H1 (cell line): ENCODE measurements around the gene IARS2. TPM values are rescaled to one million over a fixed set of nuclear protein-coding genes. Genes with fewer than 3 reads are reported as not detected.
A peak's percentile ranks its signal among the peaks of the same experiment; 100 is the strongest.

Experiments used
- CTCF ChIA-PET: fragments of 300-600 bp; sonication (Branson Sonifier 250); formaldehyde crosslinking; loops from one replicate; lab custom pipeline; 2021; ENCODE audit not compliant: partially characterized antibody; lab: Charles Lee
- POLR2A ChIA-PET: fragments of 300-600 bp; sonication (Branson Sonifier 250); formaldehyde crosslinking; loops from one replicate; lab custom pipeline; 2021; ENCODE audit warnings: inconsistent platforms; ENCODE audit not compliant: partially characterized antibody; lab: Charles Lee
- DNase-seq, 2 experiments: peaks; one replicate each; pipeline versions ENCODE4 v3.0.0 to v3.0.0-alpha.2; 2010 to 2022; ENCODE audit warnings: low spot score in 2 of 2, low read depth in 1 of 2, mixed read lengths in 1 of 2
- FAIRE-seq: peaks from 2 replicates; lab custom pipeline; 2011; peaks lifted over from hg19 to GRCh38; lab: Jason Lieb, UNC
- H2AFZ ChIP-seq: 2 replicates; pipeline ENCODE4 v1.8.1; 2012; ENCODE audit warnings: low read length, inconsistent platforms
- H2AK5ac ChIP-seq: 2 replicates; pipeline ENCODE4 v1.6.1; 2013; ENCODE audit warnings: low read depth, low read length
- H2BK120ac ChIP-seq: replicated peaks from 2 replicates; pipeline ENCODE3; 2013; ENCODE audit warnings: low read depth, low read length, inconsistent platforms
- H2BK12ac ChIP-seq: 2 replicates; pipeline ENCODE4 v1.6.1; 2013; ENCODE audit warnings: low read depth, low read length
- H2BK15ac ChIP-seq: 2 replicates; pipeline ENCODE4 v1.6.1; 2013; ENCODE audit warnings: low read length
- H2BK20ac ChIP-seq: 2 replicates; pipeline ENCODE4 v1.6.1; 2013; ENCODE audit warnings: low read length
- H2BK5ac ChIP-seq: 2 replicates; pipeline ENCODE4 v1.6.1; 2013; ENCODE audit warnings: low read depth, low read length
- H3K14ac ChIP-seq: 2 replicates; pipeline ENCODE4 v1.6.1; 2013; ENCODE audit warnings: inconsistent platforms; ENCODE audit not compliant: insufficient read length
- H3K18ac ChIP-seq: 2 replicates; pipeline ENCODE4 v1.6.1; 2013; ENCODE audit warnings: low read length; ENCODE audit errors: extremely low read depth
- H3K23ac ChIP-seq: 2 replicates; pipeline ENCODE4 v1.6.1; 2013; ENCODE audit warnings: inconsistent platforms; ENCODE audit not compliant: insufficient read length
- H3K23me2 ChIP-seq: 2 replicates; pipeline ENCODE4 v1.6.1; 2013; ENCODE audit warnings: low read depth, low read length
- H3K27ac ChIP-seq: 2 replicates; pipeline ENCODE4 v1.6.1; 2011; ENCODE audit warnings: low read depth, low read length, inconsistent platforms
- H3K27me3 ChIP-seq, 4 experiments: replicated peaks in 1 of 4; 1 replicate in 1 of 4; 2 replicates in 3 of 4; pipeline versions ENCODE4 v1.6.1 to v1.8.1; 2011 to 2013; ENCODE audit warnings: low read length in 3 of 4, mild to moderate bottlenecking in 3 of 4, inconsistent platforms in 2 of 4, mixed read lengths in 2 of 4, moderate library complexity in 1 of 4; ENCODE audit not compliant: control insufficient read depth in 3 of 4, insufficient read depth in 3 of 4; ENCODE audit errors: extremely low read depth in 1 of 4
- H3K36me3 ChIP-seq, 4 experiments: 2 replicates each; pipeline versions ENCODE4 v1.6.1 to v1.8.1; 2011 to 2013; ENCODE audit warnings: mild to moderate bottlenecking in 4 of 4, low read length in 3 of 4, moderate library complexity in 2 of 4, control low read depth in 1 of 4, inconsistent platforms in 1 of 4; ENCODE audit not compliant: insufficient read depth in 4 of 4, control insufficient read depth in 2 of 4
- H3K4ac ChIP-seq: replicated peaks from 2 replicates; pipeline ENCODE3; 2013; ENCODE audit warnings: low read length, low read depth, mixed read lengths, inconsistent platforms; ENCODE audit not compliant: insufficient read length
- H3K4me1 ChIP-seq, 4 experiments: replicated peaks in 1 of 4; 1 replicate in 1 of 4; 2 replicates in 3 of 4; pipeline versions ENCODE4 v1.6.1 to v1.8.1; 2011 to 2013; ENCODE audit warnings: low read length in 3 of 4, inconsistent platforms in 2 of 4, mixed read lengths in 1 of 4; ENCODE audit not compliant: insufficient read depth in 4 of 4, control insufficient read depth in 3 of 4
- H3K4me2 ChIP-seq, 2 experiments: 2 replicates each; pipeline versions ENCODE4 v1.6.1 to v1.8.1; 2011 to 2013; ENCODE audit warnings: low read depth in 2 of 2, low read length in 2 of 2, control low read depth in 1 of 2, inconsistent platforms in 1 of 2, mild to moderate bottlenecking in 1 of 2; ENCODE audit not compliant: insufficient read depth in 1 of 2
- H3K4me3 ChIP-seq, 4 experiments: fragments of 200-600, 300-600 bp in 1 of 4; sonication (generic), shearing (Covaris generic), sonication (Bioruptor Twin) in 1 of 4; 2 replicates each; pipeline versions ENCODE4 v1.5.1 to v1.8.1; 2011 to 2016; ENCODE audit warnings: low read length in 4 of 4, low read depth in 3 of 4, control low read depth in 2 of 4, inconsistent platforms in 2 of 4, mild to moderate bottlenecking in 2 of 4, mixed read lengths in 1 of 4, moderate library complexity in 1 of 4; ENCODE audit not compliant: insufficient read depth in 2 of 4; ENCODE audit errors: extremely low read depth in 1 of 4
- H3K56ac ChIP-seq: replicated peaks from 2 replicates; pipeline ENCODE3; 2013; ENCODE audit warnings: low read depth, mild to moderate bottlenecking, mixed read lengths, low read length, inconsistent platforms; ENCODE audit not compliant: insufficient read length
- H3K79me1 ChIP-seq: 2 replicates; pipeline ENCODE4 v1.6.1; 2013; ENCODE audit warnings: low read depth, low read length, control low read depth
- H3K79me2 ChIP-seq, 2 experiments: 2 replicates each; pipeline versions ENCODE4 v1.6.1 to v1.8.1; 2012 to 2013; ENCODE audit warnings: low read length in 2 of 2, mild to moderate bottlenecking in 2 of 2, inconsistent platforms in 1 of 2; ENCODE audit not compliant: insufficient read depth in 2 of 2, control insufficient read depth in 1 of 2
- H3K9ac ChIP-seq, 4 experiments: replicated peaks in 1 of 4; 1 replicate in 1 of 4; 2 replicates in 3 of 4; pipeline versions ENCODE4 v1.6.1 to v1.8.1; 2011 to 2013; ENCODE audit warnings: low read depth in 3 of 4, low read length in 3 of 4, control low read depth in 2 of 4, mild to moderate bottlenecking in 2 of 4, moderate library complexity in 2 of 4, inconsistent platforms in 1 of 4; ENCODE audit errors: extremely low read depth in 1 of 4
- H3K9me3 ChIP-seq, 2 experiments: 2 replicates each; pipeline versions ENCODE4 v1.6.1 to v1.8.1; 2012 to 2013; ENCODE audit warnings: mild to moderate bottlenecking in 2 of 2, moderate library complexity in 2 of 2, control low read depth in 1 of 2, inconsistent platforms in 1 of 2, low read depth in 1 of 2, low read length in 1 of 2, mixed read lengths in 1 of 2; ENCODE audit not compliant: insufficient read depth in 2 of 2
- H4K20me1 ChIP-seq, 2 experiments: replicated peaks in 1 of 2; 2 replicates each; pipeline versions ENCODE3 to v1.8.1; 2011 to 2013; ENCODE audit warnings: inconsistent platforms in 2 of 2, low read length in 2 of 2, mild to moderate bottlenecking in 1 of 2; ENCODE audit not compliant: insufficient read depth in 2 of 2, control insufficient read depth in 1 of 2
- H4K5ac ChIP-seq: 2 replicates; pipeline ENCODE4 v1.6.1; 2013; ENCODE audit warnings: low read length, low read depth, mixed read lengths, inconsistent platforms; ENCODE audit not compliant: insufficient read length
- H4K8ac ChIP-seq: 2 replicates; pipeline ENCODE4 v1.8.0; 2013; ENCODE audit warnings: mild to moderate bottlenecking, moderate library complexity, low read length, inconsistent platforms; ENCODE audit not compliant: insufficient read depth; ENCODE audit errors: extremely low read depth
- H4K91ac ChIP-seq: replicated peaks from 2 replicates; pipeline ENCODE3; 2013; ENCODE audit warnings: low read length, mixed read lengths, inconsistent platforms; ENCODE audit not compliant: insufficient read length
- CREB1 ChIP-seq: IDR thresholded peaks from 2 replicates; pipeline ENCODE4 v1.6.1; 2012; ENCODE audit warnings: inconsistent platforms
- EZH2 ChIP-seq: fragments of 200-600 bp; sonication (generic); IDR thresholded peaks from 2 replicates; pipeline ENCODE4 v1.7.1; 2012; ENCODE audit warnings: low read depth, mild to moderate bottlenecking, moderate library complexity, low read length, inconsistent platforms; ENCODE audit not compliant: severe bottlenecking
- GABPA ChIP-seq: IDR thresholded peaks from 2 replicates; pipeline ENCODE4 v1.6.1; 2011; ENCODE audit warnings: mild to moderate bottlenecking, low read length, moderate library complexity, borderline replicate concordance; ENCODE audit not compliant: insufficient read depth
- HDAC2 ChIP-seq, 2 experiments: fragments of 300-600 bp in 1 of 2; sonication (generic) in 1 of 2; IDR thresholded peaks; 2 replicates each; pipeline ENCODE4 v1.6.1; 2011 to 2012; ENCODE audit warnings: low read depth in 2 of 2, low read length in 2 of 2, mild to moderate bottlenecking in 2 of 2, moderate library complexity in 2 of 2, borderline replicate concordance in 1 of 2, inconsistent platforms in 1 of 2
- JUND ChIP-seq: IDR thresholded peaks from 2 replicates; pipeline ENCODE4 v1.6.1; 2011; ENCODE audit warnings: mild to moderate bottlenecking, improper control_type of control experiment, low read length
- SP4 ChIP-seq: IDR thresholded peaks from 2 replicates; pipeline ENCODE4 v1.6.1; 2012; ENCODE audit warnings: low read length, inconsistent platforms
- YY1 ChIP-seq: IDR thresholded peaks from 2 replicates; pipeline ENCODE4 v1.6.1; 2011; ENCODE audit warnings: low read depth, mild to moderate bottlenecking, low read length
- WGBS, 2 experiments: shearing (Covaris generic) in 1 of 2; methylation state at CpG; one replicate each; pipeline versions ENCODE4 v1.1.6 to v1.1.7; 2013 to 2015; ENCODE audit warnings: low lambda C conversion rate in 2 of 2, mixed read lengths in 2 of 2, inconsistent platforms in 1 of 2, low coverage in 1 of 2, missing lambda C conversion rate in 1 of 2; ENCODE audit not compliant: insufficient replicate concordance in 2 of 2, insufficient coverage in 1 of 2, insufficient read length in 1 of 2; ENCODE audit errors: extremely low coverage in 1 of 2, missing lambda C conversion rate in 1 of 2; 5-methylcytosine and 5-hydroxymethylcytosine counted together
- polyA plus RNA-seq, 7 experiments: library from polyadenylated mRNA; depleted of rRNA in 3 of 7; stranded (reverse) in 5 of 7; unstranded in 2 of 7; fragments of >200 nt in 5 of 7; fragments of 200-250 nt in 2 of 7; gene quantifications; 1 replicate in 5 of 7; 2 replicates in 1 of 7; 4 replicates in 1 of 7; pipeline versions ENCODE4 v1.2.1 to v1.2.3, GENCODE V29; 2011 to 2013; ENCODE audit warnings: missing spikeins in 2 of 7, mixed read lengths in 2 of 7
- total RNA-seq: library from RNA; stranded (reverse); fragmentation: NEBNext Ultra II Directional; extraction: Animal tissue kit (Norgen Biotek cat#: 25700); gene quantifications from 2 replicates; pipeline ENCODE4 v1.2.1, GENCODE V29; 2021
- TF ChIP-seq, protein P1 (sequence below): IDR thresholded peaks from 2 replicates; pipeline ENCODE4 v1.6.1; 2012; ENCODE audit warnings: inconsistent platforms

IARS2 gene
- total and polyA plus RNA-seq, 2 of the 8 experiments (the other 6 are each of a cell fraction or from before 2014, with no cell fraction given), result 15.0 to 69.8 TPM

DNA sequence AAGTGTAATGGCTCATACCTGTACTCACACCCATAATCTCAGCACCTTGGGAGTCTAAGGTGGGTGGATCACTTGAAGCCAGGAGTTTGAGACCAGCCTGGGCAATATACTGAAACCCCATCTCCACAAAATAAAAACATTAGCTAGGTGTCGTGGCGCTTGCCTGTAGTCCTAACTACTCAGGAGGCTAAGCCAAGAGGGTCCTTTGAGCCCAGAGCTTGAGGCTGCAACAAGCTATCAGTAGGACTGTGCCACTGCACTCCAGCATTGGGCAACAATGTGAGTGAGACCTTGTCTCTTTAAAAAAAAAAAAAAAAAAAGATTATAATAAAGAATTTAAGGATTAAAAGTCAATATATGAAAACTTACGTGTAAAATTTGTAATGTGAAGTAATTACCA lies 16.0 kb upstream of the IARS2 start:
- no peak overlapping the region for H3K23ac ChIP-seq
- no peaks in the 10 kb centered on the region for H3K79me1 ChIP-seq
- no peaks in the 10 kb centered on the region for H3K79me2 ChIP-seq
- no peak for DNase-seq
- no peaks in the 10 kb centered on the region for H3K27me3 ChIP-seq
- POLR2A ChIA-PET, result interaction anchor here (1.1 kb wide), 1 partner anchor 13 kb away, joined by 3 read pairs; no protein-coding TSS in a partner anchor
- H3K9me3 ChIP-seq, result no peaks in the 10 kb centered on the region
- no peak overlapping the region for H2BK12ac ChIP-seq
- peaks cover 0 to 2% of the 10 kb centered on the region in 2 experiments for H4K20me1 ChIP-seq
- H2BK15ac ChIP-seq, result no peak overlapping the region
- no peak overlapping the region for H4K91ac ChIP-seq
- H2AK5ac ChIP-seq, result no peak overlapping the region
- H3K27ac ChIP-seq, result no peak overlapping the region
- no peak overlapping the region for H3K4me3 ChIP-seq
- WGBS, 2 experiments, result 81% methylated on average over 3 of the region's 3 CpGs; no CpG with 5 or more reads in 1 of the 2 experiments
- no peak overlapping the region for H2AFZ ChIP-seq
- H3K4ac ChIP-seq, result no peak overlapping the region
- H3K14ac ChIP-seq, result no peak overlapping the region
- no peaks in the 10 kb centered on the region; a peak in 1 of 8 replicates for H3K36me3 ChIP-seq
- no peak overlapping the region for H2BK20ac ChIP-seq
- no peak overlapping the region for H2BK120ac ChIP-seq
- H3K23me2 ChIP-seq, result no peaks in the 10 kb centered on the region
- H3K9ac ChIP-seq, result no peak overlapping the region
- H4K5ac ChIP-seq, result no peak overlapping the region
- peak overlapping the region; percentile 59 for H3K56ac ChIP-seq
- no peak overlapping the region for H3K4me2 ChIP-seq
- H2BK5ac ChIP-seq, result no peak overlapping the region
- FAIRE-seq, result no peak
- H3K4me1 ChIP-seq, result no peaks in the 10 kb centered on the region
- H3K18ac ChIP-seq, result no peak overlapping the region
- CTCF ChIA-PET, result interaction anchor here (1.3 kb wide), 1 partner anchor 69 kb away, joined by 3 read pairs; no protein-coding TSS in a partner anchor
- TF ChIP-seq GABPA (no peak), SP4 (no peak), JUND (no peak), YY1 (no peak), EZH2 (no peak), HDAC2 (IDR thresholded peaks at IDR 0.05; ENCODE audit: borderline replicate concordance in 1 of 2, low read depth in 2 of 2, low read length in 2 of 2) (no peak), CREB1 (no peak)
- TF ChIP-seq, protein P1, sequence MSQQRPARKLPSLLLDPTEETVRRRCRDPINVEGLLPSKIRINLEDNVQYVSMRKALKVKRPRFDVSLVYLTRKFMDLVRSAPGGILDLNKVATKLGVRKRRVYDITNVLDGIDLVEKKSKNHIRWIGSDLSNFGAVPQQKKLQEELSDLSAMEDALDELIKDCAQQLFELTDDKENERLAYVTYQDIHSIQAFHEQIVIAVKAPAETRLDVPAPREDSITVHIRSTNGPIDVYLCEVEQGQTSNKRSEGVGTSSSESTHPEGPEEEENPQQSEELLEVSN, result no peak
- no peak overlapping the region for H4K8ac ChIP-seq
